HFF-Myc (cell line): ENCODE results near the gene MYBPHL.

Experiments used
- DNase-seq: peaks from one replicate; pipeline ENCODE4 v3.0.0-alpha.2; 2011; ENCODE audit warnings: low read depth; ENCODE audit errors: extremely low read depth
- H3K4me3 ChIP-seq: replicated peaks from 2 replicates; pipeline ENCODE4 v1.5.1; 2011; ENCODE audit warnings: low read depth, mild to moderate bottlenecking, control low read depth, low read length
- CTCF ChIP-seq: IDR thresholded peaks from 2 replicates; pipeline ENCODE4 v1.5.1; 2012; ENCODE audit warnings: mild to moderate bottlenecking, low read depth, low read length, control low read depth; ENCODE audit errors: missing control alignments

MYBPHL gene

GRCh38 chr1:109269212-109269980, 37.4 kb downstream of the MYBPHL start:
- no peak for TF ChIP-seq CTCF
- H3K4me3 ChIP-seq, result no peak overlapping the region
- no peak for DNase-seq

GRCh38 chr1:109268431-109269211, 38.2 kb downstream of the MYBPHL start:
- H3K4me3 ChIP-seq, result no peak overlapping the region
- no peak for TF ChIP-seq CTCF
- no peak for DNase-seq

GRCh38 chr1:109267743-109268300, 39.0 kb downstream of the MYBPHL start:
- no peak for DNase-seq
- no peak for TF ChIP-seq CTCF
- H3K4me3 ChIP-seq, result no peak overlapping the region

- no peak for TF ChIP-seq CTCF
- no peak overlapping the region for H3K4me3 ChIP-seq
- no peak for DNase-seq
These were observed 39.8 kb downstream of the MYBPHL start for GRCh38 chr1:109266965-109267364.

- no peak overlapping the region for H3K4me3 ChIP-seq
- no peak for DNase-seq
- TF ChIP-seq CTCF, result no peak
These were observed 41.0 kb downstream of the MYBPHL start for GRCh38 chr1:109265741-109266330.

- TF ChIP-seq CTCF, result no peak
- DNase-seq, result no peak
- no peak overlapping the region for H3K4me3 ChIP-seq
These were observed 41.8 kb downstream of the MYBPHL start for GRCh38 chr1:109265016-109265415.
